GM23338 (cell line): ENCODE data around the gene F7.

Source experiments
- CREB1 ChIP-seq: fragments of 250-450 bp; sonication (Bioruptor Pico); IDR thresholded peaks from 2 replicates; pipeline ENCODE4 v1.5.0; 2020; ENCODE audit warnings: low read depth, mild to moderate bottlenecking, moderate library complexity
- EZH2 ChIP-seq: fragments of 200-600 bp; sonication (generic); IDR thresholded peaks from one replicate; pipeline ENCODE4 v1.8.0; 2017; ENCODE audit warnings: antibody characterized with exemption, mild to moderate bottlenecking, low read depth; ENCODE audit not compliant: unreplicated experiment
- JUNB ChIP-seq: IDR thresholded peaks from one replicate; pipeline ENCODE4 v1.6.1; 2016; ENCODE audit warnings: antibody characterized with exemption; ENCODE audit not compliant: unreplicated experiment
- NANOG ChIP-seq: IDR thresholded peaks from 2 replicates; pipeline ENCODE4 v1.6.1; 2016; ENCODE audit warnings: antibody characterized with exemption, borderline replicate concordance
- POLR2AphosphoS5 ChIP-seq: IDR thresholded peaks from 2 replicates; pipeline ENCODE4 v1.6.1; 2016; ENCODE audit warnings: antibody characterized with exemption, low read depth
- STAT1 ChIP-seq: IDR thresholded peaks from one replicate; pipeline ENCODE4 v1.6.1; 2016; ENCODE audit warnings: antibody characterized with exemption; ENCODE audit not compliant: unreplicated experiment
- ZNF114 ChIP-seq: fragments of 250-450 bp; sonication (Bioruptor Pico); IDR thresholded peaks from 2 replicates; pipeline ENCODE4 v1.5.0; 2020; ENCODE audit warnings: mild to moderate bottlenecking, moderate library complexity
- ZNF331 ChIP-seq: fragments of 250-450 bp; sonication (Bioruptor Pico); IDR thresholded peaks from 2 replicates; pipeline ENCODE4 v1.5.0; 2020; ENCODE audit warnings: low read depth, mild to moderate bottlenecking, moderate library complexity
- TF ChIP-seq, protein P1 (sequence below), 2 experiments: fragments of 200-600 bp in 1 of 2; sonication (generic) in 1 of 2; conservative IDR thresholded peaks; 2 replicates each; pipeline versions ENCODE4 v1.5.1 to v1.6.1; 2016 to 2017; ENCODE audit warnings: antibody characterized with exemption in 2 of 2, low read depth in 2 of 2, mild to moderate bottlenecking in 2 of 2, moderate library complexity in 1 of 2
- TF ChIP-seq, protein P2 (sequence below): IDR thresholded peaks from 2 replicates; pipeline ENCODE4 v1.6.1; 2016; ENCODE audit warnings: antibody characterized with exemption
- TF ChIP-seq, protein P3 (sequence below): IDR thresholded peaks from one replicate; pipeline ENCODE4 v1.6.1; 2018; ENCODE audit warnings: antibody characterized with exemption; ENCODE audit not compliant: unreplicated experiment

DNA sequence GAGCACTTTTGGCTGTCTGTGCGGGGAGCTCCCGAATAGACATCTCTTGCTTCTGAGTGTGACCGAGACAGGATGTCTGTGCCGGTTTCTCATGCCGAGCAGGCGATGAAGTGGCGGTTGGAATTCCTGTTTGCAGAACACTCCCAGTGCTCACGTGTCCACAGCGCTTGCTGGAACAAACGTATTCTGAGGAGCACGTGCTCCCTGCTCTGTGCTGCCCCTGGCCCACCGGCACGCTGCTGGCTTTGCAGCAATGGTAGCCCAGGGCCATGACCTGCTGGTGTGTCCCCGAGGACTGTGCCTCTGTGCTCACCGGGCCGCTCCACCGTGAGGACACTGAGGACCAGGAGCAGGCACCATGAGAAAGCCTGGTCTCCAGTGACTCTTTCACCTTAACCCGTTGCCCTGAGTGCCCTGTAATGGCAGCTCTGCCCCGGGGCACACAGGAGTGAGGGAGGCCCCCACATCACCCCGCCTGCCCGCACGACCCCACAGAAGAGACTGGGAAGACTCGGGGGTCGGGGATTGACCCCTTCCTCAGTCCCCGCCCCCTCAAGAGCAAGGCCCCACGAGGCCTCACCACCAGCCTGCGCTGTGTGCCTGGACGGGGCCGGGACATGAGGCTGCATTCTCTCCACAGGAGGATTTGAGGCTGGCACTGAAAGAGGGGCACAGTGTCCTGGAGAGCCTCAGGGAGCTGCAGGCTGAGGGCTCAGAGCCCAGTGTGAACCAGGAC is 40.0 kb upstream of the F7 start:
- TF ChIP-seq, protein P1, sequence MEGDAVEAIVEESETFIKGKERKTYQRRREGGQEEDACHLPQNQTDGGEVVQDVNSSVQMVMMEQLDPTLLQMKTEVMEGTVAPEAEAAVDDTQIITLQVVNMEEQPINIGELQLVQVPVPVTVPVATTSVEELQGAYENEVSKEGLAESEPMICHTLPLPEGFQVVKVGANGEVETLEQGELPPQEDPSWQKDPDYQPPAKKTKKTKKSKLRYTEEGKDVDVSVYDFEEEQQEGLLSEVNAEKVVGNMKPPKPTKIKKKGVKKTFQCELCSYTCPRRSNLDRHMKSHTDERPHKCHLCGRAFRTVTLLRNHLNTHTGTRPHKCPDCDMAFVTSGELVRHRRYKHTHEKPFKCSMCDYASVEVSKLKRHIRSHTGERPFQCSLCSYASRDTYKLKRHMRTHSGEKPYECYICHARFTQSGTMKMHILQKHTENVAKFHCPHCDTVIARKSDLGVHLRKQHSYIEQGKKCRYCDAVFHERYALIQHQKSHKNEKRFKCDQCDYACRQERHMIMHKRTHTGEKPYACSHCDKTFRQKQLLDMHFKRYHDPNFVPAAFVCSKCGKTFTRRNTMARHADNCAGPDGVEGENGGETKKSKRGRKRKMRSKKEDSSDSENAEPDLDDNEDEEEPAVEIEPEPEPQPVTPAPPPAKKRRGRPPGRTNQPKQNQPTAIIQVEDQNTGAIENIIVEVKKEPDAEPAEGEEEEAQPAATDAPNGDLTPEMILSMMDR (conservative IDR thresholded peaks at IDR 0.05; ENCODE audit: low read depth in 2 of 2): no peak
- TF ChIP-seq POLR2AphosphoS5 (no peak), NANOG (no peak), EZH2 (no peak), STAT1 (no peak), ZNF114 (CRISPR knock-in tag) (no peak), CREB1 (no peak), JUNB (no peak), ZNF331 (CRISPR knock-in tag) (no peak)
- TF ChIP-seq, protein P2, sequence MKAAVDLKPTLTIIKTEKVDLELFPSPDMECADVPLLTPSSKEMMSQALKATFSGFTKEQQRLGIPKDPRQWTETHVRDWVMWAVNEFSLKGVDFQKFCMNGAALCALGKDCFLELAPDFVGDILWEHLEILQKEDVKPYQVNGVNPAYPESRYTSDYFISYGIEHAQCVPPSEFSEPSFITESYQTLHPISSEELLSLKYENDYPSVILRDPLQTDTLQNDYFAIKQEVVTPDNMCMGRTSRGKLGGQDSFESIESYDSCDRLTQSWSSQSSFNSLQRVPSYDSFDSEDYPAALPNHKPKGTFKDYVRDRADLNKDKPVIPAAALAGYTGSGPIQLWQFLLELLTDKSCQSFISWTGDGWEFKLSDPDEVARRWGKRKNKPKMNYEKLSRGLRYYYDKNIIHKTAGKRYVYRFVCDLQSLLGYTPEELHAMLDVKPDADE: no peak
- TF ChIP-seq, protein P3, sequence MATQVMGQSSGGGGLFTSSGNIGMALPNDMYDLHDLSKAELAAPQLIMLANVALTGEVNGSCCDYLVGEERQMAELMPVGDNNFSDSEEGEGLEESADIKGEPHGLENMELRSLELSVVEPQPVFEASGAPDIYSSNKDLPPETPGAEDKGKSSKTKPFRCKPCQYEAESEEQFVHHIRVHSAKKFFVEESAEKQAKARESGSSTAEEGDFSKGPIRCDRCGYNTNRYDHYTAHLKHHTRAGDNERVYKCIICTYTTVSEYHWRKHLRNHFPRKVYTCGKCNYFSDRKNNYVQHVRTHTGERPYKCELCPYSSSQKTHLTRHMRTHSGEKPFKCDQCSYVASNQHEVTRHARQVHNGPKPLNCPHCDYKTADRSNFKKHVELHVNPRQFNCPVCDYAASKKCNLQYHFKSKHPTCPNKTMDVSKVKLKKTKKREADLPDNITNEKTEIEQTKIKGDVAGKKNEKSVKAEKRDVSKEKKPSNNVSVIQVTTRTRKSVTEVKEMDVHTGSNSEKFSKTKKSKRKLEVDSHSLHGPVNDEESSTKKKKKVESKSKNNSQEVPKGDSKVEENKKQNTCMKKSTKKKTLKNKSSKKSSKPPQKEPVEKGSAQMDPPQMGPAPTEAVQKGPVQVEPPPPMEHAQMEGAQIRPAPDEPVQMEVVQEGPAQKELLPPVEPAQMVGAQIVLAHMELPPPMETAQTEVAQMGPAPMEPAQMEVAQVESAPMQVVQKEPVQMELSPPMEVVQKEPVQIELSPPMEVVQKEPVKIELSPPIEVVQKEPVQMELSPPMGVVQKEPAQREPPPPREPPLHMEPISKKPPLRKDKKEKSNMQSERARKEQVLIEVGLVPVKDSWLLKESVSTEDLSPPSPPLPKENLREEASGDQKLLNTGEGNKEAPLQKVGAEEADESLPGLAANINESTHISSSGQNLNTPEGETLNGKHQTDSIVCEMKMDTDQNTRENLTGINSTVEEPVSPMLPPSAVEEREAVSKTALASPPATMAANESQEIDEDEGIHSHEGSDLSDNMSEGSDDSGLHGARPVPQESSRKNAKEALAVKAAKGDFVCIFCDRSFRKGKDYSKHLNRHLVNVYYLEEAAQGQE: no peak
